ENCODE measurements around the gene OSM. TPM values are rescaled to one million over a fixed set of nuclear protein-coding genes. Genes with fewer than 3 reads are reported as not detected.

Gene OSM
- total RNA-seq: 0.36 TPM

DNA sequence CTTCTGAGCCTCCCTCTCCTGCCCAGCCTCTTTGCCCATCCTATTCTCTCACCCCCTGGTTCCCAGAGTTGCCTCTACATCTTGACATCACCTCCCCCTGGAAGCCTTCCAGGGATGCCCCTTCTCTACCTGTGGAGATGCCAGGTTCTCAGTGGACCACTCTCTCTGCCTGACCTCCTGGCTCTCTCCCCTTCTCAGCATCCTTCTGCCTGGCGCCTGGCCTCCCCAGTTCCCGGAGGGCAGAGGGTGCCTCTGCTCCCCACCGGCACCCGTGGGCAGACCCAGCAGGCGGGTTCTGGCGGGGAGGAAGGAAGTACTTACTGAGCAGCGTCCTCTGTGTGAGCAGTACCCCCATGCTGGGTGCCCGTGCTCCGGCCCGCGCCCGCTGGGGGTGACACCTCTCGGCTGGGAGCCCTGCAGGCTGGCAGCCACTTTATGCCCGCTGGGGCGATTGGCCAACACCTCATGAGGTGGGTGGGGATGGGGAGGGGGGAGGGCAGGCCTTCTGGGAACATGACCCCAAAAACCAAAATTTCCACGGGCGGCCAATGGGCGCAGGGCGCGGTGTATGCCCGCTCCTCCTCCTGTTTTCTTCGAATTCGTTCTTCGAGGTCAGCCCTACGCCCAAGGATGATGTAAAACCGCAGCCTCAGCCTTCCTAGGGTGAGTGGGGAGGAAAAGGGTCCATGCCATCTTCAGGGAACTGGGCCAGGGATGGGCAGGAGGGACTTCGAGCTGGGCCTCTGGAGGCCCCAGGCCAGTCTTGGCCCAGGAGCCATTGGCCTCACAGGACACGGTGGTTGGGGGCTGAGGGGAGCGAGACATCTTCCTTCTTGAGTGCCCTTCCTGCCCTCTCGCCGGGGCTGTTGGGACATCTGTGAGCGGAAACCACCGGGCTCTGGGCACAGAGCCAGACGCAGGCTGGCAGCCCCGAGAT is at the start of gene OSM:
Gene OSM, minus strand, starts transcription at position 407 of the 937 bp plus-strand sequence. Its CDS starts 52 bp downstream, at position 355.
- DNase-seq (ENCODE audit: low spot score): no peak

DNA sequence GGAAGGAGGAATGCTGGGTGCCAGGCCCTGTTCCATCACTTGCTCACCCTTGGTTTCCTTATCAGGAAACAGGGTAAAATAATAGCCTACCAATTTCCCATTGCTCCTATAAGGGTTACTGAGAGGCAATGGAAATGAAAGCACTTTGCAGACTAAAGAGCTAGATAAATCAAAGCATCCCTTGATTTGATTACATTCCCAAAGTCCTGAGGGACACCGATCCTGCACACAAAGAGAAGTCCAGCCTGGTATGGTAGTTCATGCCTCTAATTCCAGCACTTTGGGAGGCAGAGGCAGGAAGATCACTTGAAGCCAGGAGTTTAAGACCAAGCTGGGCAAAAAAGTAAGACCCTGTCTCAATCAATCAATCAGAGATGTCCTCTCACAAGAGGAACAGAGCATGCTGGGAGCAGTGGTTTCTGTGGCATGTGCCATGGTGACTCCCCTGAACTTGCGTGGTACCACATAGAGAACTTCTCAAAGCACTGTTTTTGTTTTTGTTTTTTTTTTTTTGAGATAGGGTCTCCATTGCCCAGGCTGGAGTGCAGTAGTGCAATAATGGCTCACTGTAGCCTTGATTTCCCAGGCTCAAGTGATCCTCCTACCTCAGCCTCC is 49.4 kb upstream of the OSM start:
- no peak for DNase-seq (ENCODE audit: low spot score)

DNA sequence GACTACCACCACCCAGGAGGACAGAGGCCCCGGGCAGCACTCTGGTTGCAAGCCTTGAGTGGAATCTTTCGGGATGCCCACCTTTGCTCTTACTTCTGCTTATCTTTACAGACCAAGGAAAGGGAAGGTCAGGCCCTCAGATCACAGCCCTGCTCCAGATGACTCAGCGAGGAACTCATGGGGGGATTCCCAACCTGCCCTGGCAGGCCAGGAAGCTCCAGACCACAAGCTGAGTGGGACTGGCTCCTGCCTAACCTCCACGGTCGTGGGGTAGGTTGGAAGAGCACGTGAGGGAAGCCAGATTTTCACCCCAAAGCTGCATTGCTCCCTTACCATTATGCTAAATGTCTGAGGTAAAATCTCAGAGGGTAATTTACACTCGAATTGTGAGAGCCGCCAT is 48.3 kb upstream of the OSM start:
- no peak for DNase-seq (ENCODE audit: low spot score)

DNA sequence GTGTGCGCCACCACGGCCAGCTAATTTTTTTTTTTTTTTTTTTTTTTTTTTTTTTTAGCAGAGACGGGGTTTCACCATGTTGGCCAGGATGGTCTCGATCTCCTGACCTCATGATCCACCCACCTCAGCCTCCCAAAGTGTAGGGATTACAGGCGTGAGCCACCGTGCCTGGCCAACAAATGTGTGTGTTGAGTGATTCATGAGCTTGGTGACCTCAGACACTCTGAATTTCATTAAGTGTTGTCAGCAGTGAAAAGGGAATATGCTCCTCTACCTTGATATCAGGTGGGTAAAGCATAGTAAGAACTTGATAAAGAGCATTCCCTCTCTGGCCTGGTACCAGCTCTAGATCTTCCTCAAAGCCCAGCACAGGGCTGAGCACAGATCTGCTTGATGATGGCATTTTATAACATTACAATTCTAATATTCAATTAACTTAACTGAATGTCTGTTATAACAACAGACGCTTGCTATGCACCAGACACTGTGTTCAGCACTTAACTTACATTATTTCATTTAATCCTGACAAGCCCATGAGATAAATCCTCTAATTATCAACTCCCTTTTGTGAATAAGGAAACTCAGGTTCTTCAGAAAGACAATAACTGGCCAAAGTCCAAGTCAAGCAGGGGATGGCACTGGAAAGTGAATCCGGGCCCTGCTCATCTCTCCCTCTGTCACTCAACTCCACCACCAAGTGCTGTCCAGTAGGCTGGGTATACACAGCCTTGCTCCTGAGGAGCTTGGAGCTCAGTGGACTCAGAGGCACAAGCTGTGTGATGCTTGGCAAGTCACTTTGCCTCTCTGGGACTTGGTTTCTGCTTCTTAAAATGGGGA is 47.1 kb upstream of the OSM start:
- DNase-seq (ENCODE audit: low spot score): no peak

DNA sequence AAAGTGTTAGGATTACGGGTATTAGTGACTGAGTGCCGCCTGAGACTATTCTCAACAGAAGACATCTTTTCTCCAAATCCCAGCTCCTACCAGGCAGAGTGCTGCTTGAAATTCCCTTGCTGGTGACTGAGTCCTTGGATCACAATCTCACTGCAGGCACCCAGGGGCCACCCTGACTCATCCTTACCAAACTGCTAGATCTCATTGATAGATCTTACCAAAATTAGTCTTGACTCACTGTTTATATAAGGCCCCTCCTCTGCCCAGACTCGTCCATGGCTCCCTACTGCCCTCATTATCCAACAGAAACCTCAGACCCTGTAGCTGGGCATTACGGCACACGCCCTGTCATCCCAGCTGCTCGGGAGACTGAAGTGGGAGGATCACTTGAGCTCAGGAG is 45.4 kb upstream of the OSM start:
- DNase-seq (ENCODE audit: low spot score): no peak

DNA sequence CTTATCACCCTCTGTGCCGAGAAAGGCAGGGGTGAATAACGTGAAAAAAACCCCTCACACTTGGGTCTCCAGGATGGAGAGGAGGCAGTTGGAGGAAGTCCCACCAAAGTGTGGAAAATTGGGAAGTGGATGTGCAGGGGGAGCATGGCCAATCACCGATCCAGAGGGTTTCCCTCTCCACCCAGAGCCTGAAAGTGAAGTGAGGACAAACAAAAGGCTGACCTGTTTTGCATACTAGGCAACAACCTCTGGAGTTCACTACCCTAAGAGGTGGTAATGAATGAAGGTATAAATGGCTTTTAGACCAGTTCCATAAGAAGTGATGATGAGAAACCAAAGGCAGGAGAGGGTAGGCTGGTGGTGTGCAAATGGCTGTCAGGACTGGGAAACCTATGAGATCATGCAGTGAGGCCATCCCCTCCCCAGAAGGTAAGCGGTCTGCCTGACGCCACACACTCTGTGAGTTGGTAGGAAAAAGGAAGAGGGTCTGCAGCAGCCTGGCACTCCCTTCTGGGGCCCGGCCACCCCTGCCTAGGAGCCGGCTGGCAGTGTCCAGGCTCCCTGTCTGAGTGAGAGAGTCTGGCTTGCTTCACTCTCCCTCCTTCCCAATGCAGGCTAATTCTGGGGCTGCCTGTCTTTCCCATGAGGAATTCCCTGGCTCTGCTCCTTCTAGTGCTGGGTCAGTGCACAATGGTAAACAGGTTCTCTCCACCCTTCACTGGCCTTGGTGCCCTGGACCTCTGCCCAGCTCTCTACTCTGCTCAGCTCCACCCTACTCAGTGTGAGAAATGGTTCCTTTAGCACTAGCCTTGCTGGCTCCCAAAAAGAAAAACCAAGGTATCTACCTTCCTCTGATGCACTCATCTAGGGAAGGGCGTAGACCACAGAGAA is 44.5 kb upstream of the OSM start:
- peak; percentile 75 for DNase-seq (ENCODE audit: low spot score)

DNA sequence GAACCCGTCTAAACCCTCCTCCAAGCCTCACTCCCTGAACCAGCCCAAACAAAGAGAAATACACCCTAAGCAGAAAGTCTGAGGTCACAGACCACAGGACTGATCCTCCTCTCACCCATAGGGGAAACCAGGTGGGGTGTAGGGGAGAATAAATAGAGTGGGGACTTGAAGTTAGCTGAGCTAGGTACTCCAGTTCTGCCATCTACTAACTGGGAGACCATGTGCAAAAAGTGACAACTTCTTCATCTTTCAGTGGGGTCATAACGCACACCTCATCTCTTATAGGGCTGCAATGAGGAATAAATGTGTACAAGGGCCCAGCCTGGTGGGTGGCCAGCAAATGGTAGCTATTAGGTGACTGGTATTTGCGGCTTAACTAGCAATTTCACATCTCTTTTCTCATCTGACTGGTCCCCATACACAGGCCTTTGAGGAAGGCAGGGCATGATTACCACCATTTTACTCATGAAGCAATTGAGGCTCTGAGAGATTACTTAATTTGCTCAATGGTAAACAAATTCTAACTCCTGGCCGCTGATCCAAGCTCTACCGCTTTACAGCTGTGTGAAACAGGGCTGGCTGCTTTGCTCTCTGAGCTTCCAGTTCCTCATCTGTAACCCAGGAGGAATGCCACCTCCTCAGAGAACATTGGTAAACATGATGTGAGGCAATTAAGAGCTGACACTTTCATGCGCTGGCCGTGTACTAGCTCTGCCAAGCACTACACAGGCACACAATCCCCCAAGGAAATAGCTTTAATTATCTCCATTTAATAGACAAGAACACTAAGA is 43.5 kb upstream of the OSM start:
- no peak for DNase-seq (ENCODE audit: low spot score)

DNA sequence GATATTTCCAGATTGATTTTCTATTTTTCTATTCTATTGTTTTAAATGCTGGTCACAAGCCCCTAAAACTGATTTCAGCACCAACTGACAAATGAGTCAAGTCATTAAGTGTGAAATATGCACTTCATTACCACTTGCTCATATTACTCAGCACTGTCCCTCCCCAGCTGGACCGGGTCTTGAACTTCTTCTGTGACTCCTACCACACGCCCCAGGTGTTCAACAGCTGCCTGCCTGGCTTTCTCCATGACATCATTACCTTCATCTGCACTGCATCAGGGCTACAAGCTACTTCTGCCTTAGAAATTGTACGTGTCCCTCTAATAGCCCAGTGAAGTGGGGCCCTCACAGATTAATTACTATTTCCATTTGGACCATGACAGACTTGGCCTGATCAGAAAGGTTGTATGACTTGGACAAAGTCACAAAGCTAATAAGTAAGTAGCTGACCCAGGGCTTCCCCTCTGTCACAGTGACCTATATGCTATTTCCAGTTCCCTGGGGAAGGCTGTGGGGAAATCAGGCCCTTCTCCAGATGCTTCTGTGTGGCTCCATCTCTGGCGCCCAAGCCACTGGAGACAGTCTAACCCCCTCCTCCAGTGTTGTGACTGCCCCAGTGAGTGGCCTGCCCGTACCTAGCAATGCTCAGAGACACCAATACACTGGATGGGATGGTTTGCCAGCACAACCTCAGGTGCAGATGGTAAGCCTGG is 42.0 kb upstream of the OSM start:
- DNase-seq (ENCODE audit: low spot score): no peak

DNA sequence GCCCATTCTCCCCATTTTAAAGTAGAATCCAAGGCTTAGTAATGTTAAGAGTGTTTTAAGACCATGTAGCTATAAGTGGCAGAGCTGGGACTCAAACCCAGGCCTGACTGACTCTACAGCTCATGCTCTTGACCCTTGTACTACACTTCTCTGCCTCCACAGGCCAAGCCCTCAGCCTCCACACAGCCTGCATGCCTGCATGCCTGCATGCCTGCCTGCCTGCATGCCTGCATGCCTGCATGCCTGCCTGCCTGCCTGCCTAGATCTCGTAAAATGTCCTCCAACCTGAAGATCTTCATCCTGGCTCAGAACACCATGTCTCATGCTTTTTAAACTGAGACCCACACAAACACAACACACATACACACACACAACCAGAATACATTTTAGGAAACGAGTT is 41.4 kb upstream of the OSM start:
- no peak for DNase-seq (ENCODE audit: low spot score)

DNA sequence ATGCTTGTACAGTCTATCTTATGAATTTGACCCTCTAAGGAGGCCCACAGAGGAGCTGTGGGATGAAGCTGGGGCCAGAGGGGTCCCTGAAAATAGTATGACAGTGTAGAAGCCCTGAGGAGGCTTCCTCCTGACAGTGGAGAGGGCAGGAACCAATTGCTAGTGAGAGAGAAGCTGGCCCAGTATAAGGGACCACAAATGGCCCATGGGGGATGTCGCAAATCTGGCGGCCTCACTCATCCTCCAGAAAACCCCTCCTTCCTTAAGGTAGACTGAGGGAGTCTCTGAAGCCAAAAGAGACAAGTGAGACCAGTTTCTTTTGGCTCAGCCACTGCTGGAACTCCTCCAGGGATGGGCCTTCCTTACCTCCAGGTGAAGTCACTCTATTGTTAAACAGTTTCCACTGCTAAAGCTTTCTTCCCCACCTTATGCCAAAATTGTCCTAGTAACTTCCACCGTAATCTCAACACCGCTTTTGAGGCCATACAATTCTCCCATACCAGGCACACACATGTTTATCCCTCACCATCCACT is 40.5 kb upstream of the OSM start:
- no peak for DNase-seq (ENCODE audit: low spot score)

DNA sequence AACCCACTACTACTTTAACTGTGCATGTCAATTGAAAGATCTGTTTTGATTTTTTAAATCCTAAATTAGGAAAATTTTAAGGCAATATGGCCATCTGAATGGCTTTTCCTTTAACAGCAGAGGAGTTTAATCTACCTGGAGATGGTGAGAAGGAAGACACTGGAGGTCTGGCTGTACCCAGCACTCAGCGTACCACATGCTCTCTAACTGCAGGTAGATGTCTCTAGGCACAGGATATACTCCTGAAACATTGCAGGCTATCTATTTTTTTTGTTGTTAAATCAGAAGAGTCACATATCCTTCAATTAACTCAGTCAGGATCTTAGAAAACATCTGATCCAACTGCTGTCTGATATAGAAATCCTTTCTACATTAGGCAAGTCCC is 40.0 kb upstream of the OSM start:
- DNase-seq (ENCODE audit: low spot score): no peak

DNA sequence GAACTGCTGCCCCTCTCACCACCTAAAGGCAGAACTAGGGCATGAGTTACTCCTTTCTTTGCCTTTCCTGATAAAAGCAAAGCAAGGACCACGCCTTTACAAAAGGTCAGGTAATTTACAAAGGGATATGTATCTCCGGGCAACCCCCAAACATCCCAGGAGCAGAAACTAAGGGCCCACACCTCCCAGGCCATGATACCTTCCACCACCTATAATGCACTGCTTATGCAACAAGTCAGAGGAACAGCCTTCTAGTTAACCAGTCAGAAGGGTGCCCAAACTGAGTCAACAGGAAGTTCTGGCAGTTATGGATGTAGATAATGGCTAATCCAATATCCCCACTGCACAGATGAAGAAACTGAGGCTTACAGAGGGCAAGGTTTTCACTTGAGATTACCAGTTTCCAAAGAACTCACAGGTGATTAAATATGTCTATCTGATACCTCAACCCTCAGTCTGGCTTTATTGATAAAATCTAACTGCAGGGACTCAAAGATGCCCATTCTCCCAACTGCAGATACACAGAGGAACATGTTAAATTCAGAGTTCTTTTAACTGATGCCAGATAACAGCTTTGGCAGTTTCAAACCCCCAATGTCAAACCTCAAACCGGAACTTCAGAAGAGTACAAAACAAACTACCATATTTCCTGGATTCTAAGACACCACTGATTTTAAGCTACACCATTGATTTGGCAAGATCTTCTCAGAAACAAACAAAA is 39.4 kb upstream of the OSM start:
- no peak for DNase-seq (ENCODE audit: low spot score)

DNA sequence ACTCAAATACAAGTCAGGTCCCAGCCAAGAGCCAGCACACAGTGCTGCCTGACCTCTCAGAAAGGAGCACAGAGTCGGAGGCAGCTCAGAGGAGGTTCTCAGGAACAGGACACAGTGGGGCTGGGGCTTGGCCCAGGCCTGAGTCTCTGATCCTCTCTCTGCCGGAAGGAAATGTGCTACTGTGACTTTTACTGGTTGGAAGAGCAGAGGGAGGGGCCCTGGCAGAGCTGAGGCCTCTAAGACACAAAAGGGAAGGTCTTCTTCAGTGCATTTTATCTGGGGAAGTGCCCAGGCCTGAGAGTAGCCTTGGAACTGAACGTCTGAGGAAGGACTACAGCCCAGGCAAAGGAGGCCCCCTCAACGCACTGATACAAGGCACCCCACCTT is 38.9 kb upstream of the OSM start:
- DNase-seq (ENCODE audit: low spot score): peak; percentile 74

DNA sequence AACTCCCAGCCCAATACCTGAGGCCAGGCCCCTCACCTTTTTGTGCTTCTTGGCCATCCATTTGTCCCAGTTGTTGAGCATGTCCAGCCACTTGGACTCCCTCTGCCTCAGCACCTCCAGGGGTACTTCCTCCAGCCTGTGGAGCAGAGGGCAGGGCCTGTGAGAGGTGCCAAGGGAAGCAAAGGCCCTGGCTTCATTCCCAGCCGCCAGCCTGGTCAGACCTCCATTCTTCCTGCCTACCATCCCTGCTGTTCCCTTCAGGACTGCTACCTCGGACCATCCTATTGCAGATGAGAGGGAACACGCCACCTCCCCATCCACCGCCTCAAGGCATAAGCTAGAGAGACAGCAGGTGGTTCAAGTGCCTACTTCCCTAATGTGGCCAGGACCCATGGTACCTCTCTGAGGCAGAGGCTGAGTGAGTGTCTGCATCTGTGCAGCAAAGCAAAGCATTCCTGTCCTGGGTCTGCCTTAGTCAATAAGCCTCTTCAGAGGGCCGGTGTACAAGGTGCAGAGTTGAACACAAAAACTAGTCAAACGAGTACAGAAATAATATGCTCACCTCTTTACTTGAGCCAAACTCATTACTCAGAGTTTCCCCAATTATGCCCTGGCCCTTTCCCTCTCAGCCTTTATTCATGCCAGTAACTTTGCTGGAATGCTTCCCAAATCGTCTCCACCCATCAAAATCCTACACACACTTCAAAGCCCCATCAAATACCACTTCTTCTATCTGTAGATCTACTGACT is 38.0 kb upstream of the OSM start:
- DNase-seq (ENCODE audit: low spot score): no peak

DNA sequence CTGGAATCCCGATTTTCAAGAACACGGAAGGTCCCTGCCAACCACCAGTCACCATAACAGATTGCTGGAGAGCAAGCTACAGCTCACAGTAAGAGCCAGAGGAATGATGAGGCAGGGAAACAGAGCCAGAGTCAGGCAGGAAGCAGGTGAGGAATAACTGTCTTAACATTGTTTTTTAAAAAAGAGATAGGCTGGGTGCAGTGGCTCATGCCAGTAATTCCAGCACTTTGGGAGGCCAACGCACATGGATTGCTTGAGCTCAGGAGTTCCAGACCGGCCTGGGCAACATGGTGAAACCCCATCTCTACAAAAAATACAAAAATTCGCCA is 36.1 kb upstream of the OSM start:
- DNase-seq (ENCODE audit: low spot score): no peak

DNA sequence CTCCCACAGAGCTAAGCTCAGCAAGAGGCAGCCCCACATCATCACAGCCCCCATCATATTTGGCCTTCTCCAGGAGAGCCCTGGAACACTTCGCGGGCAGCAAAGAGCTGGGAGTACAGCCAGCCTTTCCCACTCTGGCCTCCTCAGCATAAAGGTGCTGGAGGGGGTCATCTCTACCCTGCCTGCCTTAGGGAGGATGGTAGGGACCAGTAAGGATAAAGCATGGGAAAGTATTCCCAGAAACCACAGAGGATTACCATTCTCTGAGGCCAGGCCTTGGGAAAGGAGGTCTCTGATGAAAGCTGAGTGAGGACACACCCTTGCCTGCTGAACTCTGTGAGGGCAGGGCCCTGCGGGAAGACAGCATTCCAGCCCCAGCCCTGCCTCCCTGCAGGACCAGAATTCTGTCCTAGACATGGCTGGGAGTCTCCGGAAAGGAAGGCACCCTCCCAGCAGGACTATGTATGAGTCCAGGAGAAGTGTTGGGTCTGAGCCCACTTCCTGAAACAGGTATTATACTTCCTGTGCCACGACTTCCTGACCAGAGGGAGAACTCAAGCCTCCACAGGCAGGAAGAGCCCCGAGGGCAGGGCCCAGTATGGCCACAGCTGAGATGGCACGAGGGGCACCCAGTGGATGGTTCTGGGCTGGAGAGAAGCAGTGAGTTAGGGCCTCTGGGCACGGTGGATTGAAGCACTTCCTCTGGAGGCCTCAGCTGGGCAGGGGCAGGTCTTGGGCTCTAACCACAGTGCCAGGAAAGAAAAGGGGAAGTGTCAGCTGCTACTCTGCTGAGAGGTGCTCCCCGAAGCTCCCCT is 35.6 kb upstream of the OSM start:
- no peak for DNase-seq (ENCODE audit: low spot score)

DNA sequence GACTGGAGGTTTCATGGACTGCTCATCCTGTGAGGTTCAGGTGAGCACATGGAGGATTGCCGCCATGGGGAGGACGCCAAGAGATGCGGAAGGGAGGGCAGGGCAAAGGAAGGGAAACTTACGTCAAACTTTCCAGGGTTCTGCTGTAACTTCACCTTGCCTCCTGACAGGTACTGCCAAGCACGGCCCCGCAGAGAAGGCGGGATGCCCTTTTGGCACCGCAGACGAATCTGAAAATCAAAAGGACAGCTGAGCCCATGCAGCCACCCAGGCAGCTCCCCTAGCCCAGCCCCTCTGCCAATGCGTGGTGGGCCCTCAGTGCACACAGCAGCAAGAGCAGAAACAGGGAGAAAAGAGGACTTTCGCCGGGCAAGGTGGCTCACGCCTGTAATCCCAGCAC is 32.7 kb upstream of the OSM start:
- DNase-seq (ENCODE audit: low spot score): no peak

Measured in ureter (tissue), 1 donor.